H1 (cell line): ENCODE data around the gene DARS1. TPM values are rescaled to one million over a fixed set of nuclear protein-coding genes. Genes with fewer than 3 reads are reported as not detected.

Experiments
- CTCF ChIA-PET: fragments of 300-600 bp; sonication (Branson Sonifier 250); formaldehyde crosslinking; loops from one replicate; lab custom pipeline; 2021; ENCODE audit not compliant: partially characterized antibody; lab: Charles Lee
- POLR2A ChIA-PET: fragments of 300-600 bp; sonication (Branson Sonifier 250); formaldehyde crosslinking; loops from one replicate; lab custom pipeline; 2021; ENCODE audit warnings: inconsistent platforms; ENCODE audit not compliant: partially characterized antibody; lab: Charles Lee
- DNase-seq, 2 experiments: peaks; one replicate each; pipeline versions ENCODE4 v3.0.0 to v3.0.0-alpha.2; 2010 to 2022; ENCODE audit warnings: low spot score in 2 of 2, low read depth in 1 of 2, mixed read lengths in 1 of 2
- FAIRE-seq: peaks from 2 replicates; lab custom pipeline; 2011; peaks lifted over from hg19 to GRCh38; lab: Jason Lieb, UNC
- H2AFZ ChIP-seq: 2 replicates; pipeline ENCODE4 v1.8.1; 2012; ENCODE audit warnings: low read length, inconsistent platforms
- H2AK5ac ChIP-seq: 2 replicates; pipeline ENCODE4 v1.6.1; 2013; ENCODE audit warnings: low read depth, low read length
- H2BK120ac ChIP-seq: replicated peaks from 2 replicates; pipeline ENCODE3; 2013; ENCODE audit warnings: low read depth, low read length, inconsistent platforms
- H2BK12ac ChIP-seq: 2 replicates; pipeline ENCODE4 v1.6.1; 2013; ENCODE audit warnings: low read depth, low read length
- H2BK15ac ChIP-seq: 2 replicates; pipeline ENCODE4 v1.6.1; 2013; ENCODE audit warnings: low read length
- H2BK20ac ChIP-seq: 2 replicates; pipeline ENCODE4 v1.6.1; 2013; ENCODE audit warnings: low read length
- H2BK5ac ChIP-seq: 2 replicates; pipeline ENCODE4 v1.6.1; 2013; ENCODE audit warnings: low read depth, low read length
- H3K14ac ChIP-seq: 2 replicates; pipeline ENCODE4 v1.6.1; 2013; ENCODE audit warnings: inconsistent platforms; ENCODE audit not compliant: insufficient read length
- H3K18ac ChIP-seq: 2 replicates; pipeline ENCODE4 v1.6.1; 2013; ENCODE audit warnings: low read length; ENCODE audit errors: extremely low read depth
- H3K23ac ChIP-seq: 2 replicates; pipeline ENCODE4 v1.6.1; 2013; ENCODE audit warnings: inconsistent platforms; ENCODE audit not compliant: insufficient read length
- H3K23me2 ChIP-seq: 2 replicates; pipeline ENCODE4 v1.6.1; 2013; ENCODE audit warnings: low read depth, low read length
- H3K27ac ChIP-seq: 2 replicates; pipeline ENCODE4 v1.6.1; 2011; ENCODE audit warnings: low read depth, low read length, inconsistent platforms
- H3K27me3 ChIP-seq, 4 experiments: replicated peaks in 1 of 4; 1 replicate in 1 of 4; 2 replicates in 3 of 4; pipeline versions ENCODE4 v1.6.1 to v1.8.1; 2011 to 2013; ENCODE audit warnings: low read length in 3 of 4, mild to moderate bottlenecking in 3 of 4, inconsistent platforms in 2 of 4, mixed read lengths in 2 of 4, moderate library complexity in 1 of 4; ENCODE audit not compliant: control insufficient read depth in 3 of 4, insufficient read depth in 3 of 4; ENCODE audit errors: extremely low read depth in 1 of 4
- H3K36me3 ChIP-seq, 4 experiments: 2 replicates each; pipeline versions ENCODE4 v1.6.1 to v1.8.1; 2011 to 2013; ENCODE audit warnings: mild to moderate bottlenecking in 4 of 4, low read length in 3 of 4, moderate library complexity in 2 of 4, control low read depth in 1 of 4, inconsistent platforms in 1 of 4; ENCODE audit not compliant: insufficient read depth in 4 of 4, control insufficient read depth in 2 of 4
- H3K4ac ChIP-seq: replicated peaks from 2 replicates; pipeline ENCODE3; 2013; ENCODE audit warnings: low read length, low read depth, mixed read lengths, inconsistent platforms; ENCODE audit not compliant: insufficient read length
- H3K4me1 ChIP-seq, 4 experiments: replicated peaks in 1 of 4; 1 replicate in 1 of 4; 2 replicates in 3 of 4; pipeline versions ENCODE4 v1.6.1 to v1.8.1; 2011 to 2013; ENCODE audit warnings: low read length in 3 of 4, inconsistent platforms in 2 of 4, mixed read lengths in 1 of 4; ENCODE audit not compliant: insufficient read depth in 4 of 4, control insufficient read depth in 3 of 4
- H3K4me2 ChIP-seq, 2 experiments: 2 replicates each; pipeline versions ENCODE4 v1.6.1 to v1.8.1; 2011 to 2013; ENCODE audit warnings: low read depth in 2 of 2, low read length in 2 of 2, control low read depth in 1 of 2, inconsistent platforms in 1 of 2, mild to moderate bottlenecking in 1 of 2; ENCODE audit not compliant: insufficient read depth in 1 of 2
- H3K4me3 ChIP-seq, 4 experiments: fragments of 200-600, 300-600 bp in 1 of 4; sonication (generic), shearing (Covaris generic), sonication (Bioruptor Twin) in 1 of 4; 2 replicates each; pipeline versions ENCODE4 v1.5.1 to v1.8.1; 2011 to 2016; ENCODE audit warnings: low read length in 4 of 4, low read depth in 3 of 4, control low read depth in 2 of 4, inconsistent platforms in 2 of 4, mild to moderate bottlenecking in 2 of 4, mixed read lengths in 1 of 4, moderate library complexity in 1 of 4; ENCODE audit not compliant: insufficient read depth in 2 of 4; ENCODE audit errors: extremely low read depth in 1 of 4
- H3K56ac ChIP-seq: replicated peaks from 2 replicates; pipeline ENCODE3; 2013; ENCODE audit warnings: low read depth, mild to moderate bottlenecking, mixed read lengths, low read length, inconsistent platforms; ENCODE audit not compliant: insufficient read length
- H3K79me1 ChIP-seq: 2 replicates; pipeline ENCODE4 v1.6.1; 2013; ENCODE audit warnings: low read depth, low read length, control low read depth
- H3K79me2 ChIP-seq, 2 experiments: 2 replicates each; pipeline versions ENCODE4 v1.6.1 to v1.8.1; 2012 to 2013; ENCODE audit warnings: low read length in 2 of 2, mild to moderate bottlenecking in 2 of 2, inconsistent platforms in 1 of 2; ENCODE audit not compliant: insufficient read depth in 2 of 2, control insufficient read depth in 1 of 2
- H3K9ac ChIP-seq, 4 experiments: replicated peaks in 1 of 4; 1 replicate in 1 of 4; 2 replicates in 3 of 4; pipeline versions ENCODE4 v1.6.1 to v1.8.1; 2011 to 2013; ENCODE audit warnings: low read depth in 3 of 4, low read length in 3 of 4, control low read depth in 2 of 4, mild to moderate bottlenecking in 2 of 4, moderate library complexity in 2 of 4, inconsistent platforms in 1 of 4; ENCODE audit errors: extremely low read depth in 1 of 4
- H3K9me3 ChIP-seq, 2 experiments: 2 replicates each; pipeline versions ENCODE4 v1.6.1 to v1.8.1; 2012 to 2013; ENCODE audit warnings: mild to moderate bottlenecking in 2 of 2, moderate library complexity in 2 of 2, control low read depth in 1 of 2, inconsistent platforms in 1 of 2, low read depth in 1 of 2, low read length in 1 of 2, mixed read lengths in 1 of 2; ENCODE audit not compliant: insufficient read depth in 2 of 2
- H4K20me1 ChIP-seq, 2 experiments: replicated peaks in 1 of 2; 2 replicates each; pipeline versions ENCODE3 to v1.8.1; 2011 to 2013; ENCODE audit warnings: inconsistent platforms in 2 of 2, low read length in 2 of 2, mild to moderate bottlenecking in 1 of 2; ENCODE audit not compliant: insufficient read depth in 2 of 2, control insufficient read depth in 1 of 2
- H4K5ac ChIP-seq: 2 replicates; pipeline ENCODE4 v1.6.1; 2013; ENCODE audit warnings: low read length, low read depth, mixed read lengths, inconsistent platforms; ENCODE audit not compliant: insufficient read length
- H4K8ac ChIP-seq: 2 replicates; pipeline ENCODE4 v1.8.0; 2013; ENCODE audit warnings: mild to moderate bottlenecking, moderate library complexity, low read length, inconsistent platforms; ENCODE audit not compliant: insufficient read depth; ENCODE audit errors: extremely low read depth
- H4K91ac ChIP-seq: replicated peaks from 2 replicates; pipeline ENCODE3; 2013; ENCODE audit warnings: low read length, mixed read lengths, inconsistent platforms; ENCODE audit not compliant: insufficient read length
- BCL11A ChIP-seq, 2 experiments: IDR thresholded peaks; one replicate each; pipeline ENCODE4 v1.6.1; 2011; ENCODE audit warnings: low read depth in 2 of 2, low read length in 2 of 2, mild to moderate bottlenecking in 2 of 2
- CHD1 ChIP-seq: IDR thresholded peaks from 2 replicates; pipeline ENCODE4 v1.6.1; 2012; ENCODE audit warnings: low read depth, low read length, improper control_type of control experiment
- CTBP2 ChIP-seq: IDR thresholded peaks from 2 replicates; pipeline ENCODE4 v1.7.0; 2011; ENCODE audit warnings: borderline replicate concordance, mild to moderate bottlenecking, moderate library complexity, mixed read lengths, low read length; ENCODE audit not compliant: insufficient read depth, insufficient read length
- EGR1 ChIP-seq: IDR thresholded peaks from 2 replicates; pipeline ENCODE4 v1.6.1; 2011; ENCODE audit warnings: low read depth, low read length, borderline replicate concordance
- EZH2 ChIP-seq: fragments of 200-600 bp; sonication (generic); IDR thresholded peaks from 2 replicates; pipeline ENCODE4 v1.7.1; 2012; ENCODE audit warnings: low read depth, mild to moderate bottlenecking, moderate library complexity, low read length, inconsistent platforms; ENCODE audit not compliant: severe bottlenecking
- GABPA ChIP-seq: IDR thresholded peaks from 2 replicates; pipeline ENCODE4 v1.6.1; 2011; ENCODE audit warnings: mild to moderate bottlenecking, low read length, moderate library complexity, borderline replicate concordance; ENCODE audit not compliant: insufficient read depth
- HDAC6 ChIP-seq: IDR thresholded peaks from one replicate; pipeline ENCODE4 v1.7.1; 2012; ENCODE audit warnings: low read depth, mild to moderate bottlenecking, inconsistent platforms, low read length, moderate library complexity
- POU5F1 ChIP-seq: IDR thresholded peaks from 2 replicates; pipeline ENCODE4 v1.6.1; 2011; ENCODE audit warnings: low read depth, mild to moderate bottlenecking, low read length, moderate library complexity
- RBBP5 ChIP-seq: IDR thresholded peaks from 2 replicates; pipeline ENCODE4 v1.7.1; 2012; ENCODE audit warnings: low read depth, mild to moderate bottlenecking, inconsistent platforms, low read length, moderate library complexity, borderline replicate concordance
- SUZ12 ChIP-seq: fragments of 200-600 bp; sonication (generic); IDR thresholded peaks from 2 replicates; pipeline ENCODE4 v1.6.1; 2012; ENCODE audit warnings: mild to moderate bottlenecking, inconsistent platforms, low read length, moderate library complexity, mixed read lengths
- TCF12 ChIP-seq: IDR thresholded peaks from 2 replicates; pipeline ENCODE4 v1.6.1; 2011; ENCODE audit warnings: low read depth, mild to moderate bottlenecking, low read length
- TEAD4 ChIP-seq: IDR thresholded peaks from 2 replicates; pipeline ENCODE4 v1.6.1; 2012; ENCODE audit warnings: low read depth, low read length, inconsistent platforms, mixed read lengths
- WGBS, 2 experiments: shearing (Covaris generic) in 1 of 2; methylation state at CpG; one replicate each; pipeline versions ENCODE4 v1.1.6 to v1.1.7; 2013 to 2015; ENCODE audit warnings: low lambda C conversion rate in 2 of 2, mixed read lengths in 2 of 2, inconsistent platforms in 1 of 2, low coverage in 1 of 2, missing lambda C conversion rate in 1 of 2; ENCODE audit not compliant: insufficient replicate concordance in 2 of 2, insufficient coverage in 1 of 2, insufficient read length in 1 of 2; ENCODE audit errors: extremely low coverage in 1 of 2, missing lambda C conversion rate in 1 of 2; 5-methylcytosine and 5-hydroxymethylcytosine counted together
- polyA plus RNA-seq, 7 experiments: library from polyadenylated mRNA; depleted of rRNA in 3 of 7; stranded (reverse) in 5 of 7; unstranded in 2 of 7; fragments of >200 nt in 5 of 7; fragments of 200-250 nt in 2 of 7; gene quantifications; 1 replicate in 5 of 7; 2 replicates in 1 of 7; 4 replicates in 1 of 7; pipeline versions ENCODE4 v1.2.1 to v1.2.3, GENCODE V29; 2011 to 2013; ENCODE audit warnings: missing spikeins in 2 of 7, mixed read lengths in 2 of 7
- total RNA-seq: library from RNA; stranded (reverse); fragmentation: NEBNext Ultra II Directional; extraction: Animal tissue kit (Norgen Biotek cat#: 25700); gene quantifications from 2 replicates; pipeline ENCODE4 v1.2.1, GENCODE V29; 2021

Gene DARS1
- total and polyA plus RNA-seq, 2 of the 8 experiments (the other 6 are each of a cell fraction or from before 2014, with no cell fraction given) = 61.7 to 85.9 TPM

DNA sequence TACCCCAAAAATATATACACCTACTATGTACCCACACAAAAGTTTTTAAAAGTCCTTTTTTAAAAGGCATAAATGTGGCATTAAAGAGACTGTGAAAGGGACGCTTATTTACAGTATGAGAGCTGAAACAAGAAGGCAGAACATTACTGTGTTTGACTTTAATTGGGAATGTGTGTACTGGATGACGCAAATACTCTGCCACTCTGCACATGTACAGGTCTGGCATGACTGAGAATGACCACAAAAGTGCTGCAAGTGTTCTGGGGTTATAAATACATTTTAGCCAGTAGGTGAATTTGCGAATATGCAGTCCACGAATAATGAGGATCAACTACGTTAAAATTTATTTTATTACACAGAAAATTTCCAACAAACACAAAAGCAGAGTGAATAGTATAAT, 11.4 kb downstream of the DARS1 start:
- H3K23ac ChIP-seq = no peak overlapping the region
- H3K27ac ChIP-seq = no peak overlapping the region
- no peaks in the 10 kb centered on the region for H3K4me1 ChIP-seq
- no peak overlapping the region for H2BK5ac ChIP-seq
- no peak overlapping the region for H3K56ac ChIP-seq
- H3K9ac ChIP-seq = no peak overlapping the region
- POLR2A ChIA-PET = no interaction called here
- no peak overlapping the region for H2BK20ac ChIP-seq
- H2BK15ac ChIP-seq = no peak overlapping the region
- no peak overlapping the region for H2BK120ac ChIP-seq
- no peak overlapping the region for H2BK12ac ChIP-seq
- H3K4ac ChIP-seq = no peak overlapping the region
- no peak overlapping the region for H3K18ac ChIP-seq
- FAIRE-seq = no peak
- H3K4me3 ChIP-seq = no peak overlapping the region
- no peak overlapping the region for H2AK5ac ChIP-seq
- TF ChIP-seq POU5F1 (no peak), CTBP2 (no peak), SUZ12 (no peak), EGR1 (no peak), EZH2 (no peak), RBBP5 (no peak), TCF12 (no peak), HDAC6 (no peak), GABPA (no peak), CHD1 (no peak), BCL11A (IDR thresholded peaks at IDR 0.05; ENCODE audit: low read depth in 2 of 2, low read length in 2 of 2) (no peak), TEAD4 (no peak)
- TF ChIP-seq, all 59 proteins: peak for 0
- Histone ChIP-seq H4K20me1 (no peaks in the 10 kb centered on the region), H4K91ac (no peak overlapping the region), H3K4me2 (no peak overlapping the region), H4K8ac (no peak overlapping the region), H3K14ac (no peak overlapping the region), H3K79me2 (peaks cover 0 to 49% of the 10 kb centered on the region in 2 experiments; a peak in 3 of 4 replicates), H2AFZ (no peak overlapping the region), H3K23me2 (no peaks in the 10 kb centered on the region), H3K9me3 (no peaks in the 10 kb centered on the region), H3K36me3 (peaks cover 2 to 48% (median 18%) of the 10 kb centered on the region in 4 experiments; a peak in 5 of 8 replicates), H3K79me1 (peaks cover 2% of the 10 kb centered on the region; the same call in 1 of the 2 replicates), H4K5ac (no peak overlapping the region), H3K27me3 (no peaks in the 10 kb centered on the region)
- no peak for DNase-seq
- WGBS, 2 experiments = 89% methylated on average over 5 of the region's 5 CpGs; no CpG with 5 or more reads in 1 of the 2 experiments
- CTCF ChIA-PET = no interaction called here
